Stimulated activated CD8-positive, alpha-beta memory T cell treated with anti-CD3 and anti-CD28 coated beads, Interleukin-15, amount 100 ng/mL, for 24 hours (primary cell): ENCODE measurements around the gene FBXO11.
A peak's percentile ranks its signal among the peaks of the same experiment; 100 is the strongest.

Experiments
- DNase-seq: peaks from one replicate; pipeline ENCODE4 v3.0.0-alpha.2; 2020; ENCODE audit warnings: low read depth

Gene FBXO11

DNA sequence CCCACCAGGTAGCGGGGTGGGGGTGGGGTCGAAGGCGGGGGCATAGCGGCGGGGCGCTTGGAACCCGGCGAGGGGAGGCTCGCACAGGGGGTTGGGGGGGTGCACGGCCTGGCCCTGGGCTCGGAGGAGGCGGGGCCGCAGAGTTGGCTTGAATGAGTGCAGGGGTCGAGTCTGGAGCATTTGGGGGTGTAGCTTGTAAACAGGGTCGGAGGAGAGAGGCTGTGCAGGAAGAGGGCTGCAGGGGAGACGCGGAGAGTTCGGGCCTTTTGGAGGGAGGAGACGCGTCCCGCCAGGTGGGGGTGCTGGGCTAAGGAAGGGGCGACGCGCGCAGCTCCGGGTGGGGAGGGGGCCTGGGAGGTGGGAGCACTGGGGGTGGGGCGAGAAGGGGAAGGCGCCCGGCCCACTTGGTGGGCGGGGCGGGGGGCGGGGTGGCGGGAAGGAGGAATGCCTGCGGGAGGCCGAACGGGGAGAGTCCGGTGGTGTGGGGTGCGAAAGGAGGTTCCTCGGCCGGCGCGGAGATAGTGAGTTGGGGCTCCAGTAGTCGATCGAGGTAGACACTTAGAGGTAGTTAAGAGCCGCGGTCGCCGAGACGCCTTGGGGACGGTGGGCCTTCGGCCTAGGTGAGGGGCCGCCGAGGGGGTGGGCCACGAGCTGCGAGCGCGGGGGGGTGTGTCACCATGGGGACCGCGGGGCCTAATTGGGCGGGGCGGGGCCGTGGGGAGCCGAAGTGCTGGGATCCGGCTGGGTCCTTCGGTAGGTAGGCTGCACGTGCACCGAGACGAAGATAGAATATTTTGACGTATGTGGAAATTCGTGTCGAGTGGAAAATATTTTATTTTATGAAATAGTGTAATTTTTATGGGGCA, 122.6 kb downstream of the FBXO11 start:
- peak; percentile 33 for DNase-seq

DNA sequence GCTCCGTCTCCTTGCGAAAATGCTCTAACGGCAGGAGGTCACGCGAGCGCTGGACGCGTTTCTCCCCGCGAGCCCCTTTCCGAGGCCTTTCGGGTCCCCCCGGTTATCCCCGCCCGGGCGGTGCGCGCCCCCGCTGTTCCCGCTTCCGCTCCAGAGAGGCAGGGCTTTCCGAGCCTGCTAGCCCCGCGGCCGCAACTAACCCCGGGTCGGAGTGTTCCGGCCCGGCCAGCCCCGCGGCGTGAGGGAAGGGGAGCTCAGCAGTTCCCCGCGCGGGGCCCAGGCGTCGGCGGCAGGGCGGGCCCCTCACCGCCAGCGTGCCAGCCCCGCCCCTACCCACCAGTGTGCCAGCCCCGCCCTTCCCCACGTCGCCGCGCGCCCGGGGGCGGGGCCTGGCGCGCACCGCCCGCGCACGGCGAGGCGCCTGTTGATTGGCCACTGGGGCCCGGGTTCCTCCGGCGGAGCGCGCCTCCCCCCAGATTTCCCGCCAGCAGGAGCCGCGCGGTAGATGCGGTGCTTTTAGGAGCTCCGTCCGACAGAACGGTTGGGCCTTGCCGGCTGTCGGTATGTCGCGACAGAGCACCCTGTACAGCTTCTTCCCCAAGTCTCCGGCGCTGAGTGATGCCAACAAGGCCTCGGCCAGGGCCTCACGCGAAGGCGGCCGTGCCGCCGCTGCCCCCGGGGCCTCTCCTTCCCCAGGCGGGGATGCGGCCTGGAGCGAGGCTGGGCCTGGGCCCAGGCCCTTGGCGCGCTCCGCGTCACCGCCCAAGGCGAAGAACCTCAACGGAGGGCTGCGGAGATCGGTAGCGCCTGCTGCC, 123.4 kb downstream of the FBXO11 start, which contains the start of gene MSH6:
Gene MSH6, plus strand, starts transcription at position 475 of the 815 bp plus-strand sequence. Its CDS starts 89 bp downstream, at position 564.
- DNase-seq = peak; percentile 76

GRCh38 chr2:47782381-47782670, 124.0 kb downstream of the FBXO11 start:
- no peak for DNase-seq

GRCh38 chr2:47779426-47779790, 126.9 kb downstream of the FBXO11 start:
- DNase-seq = no peak

DNA sequence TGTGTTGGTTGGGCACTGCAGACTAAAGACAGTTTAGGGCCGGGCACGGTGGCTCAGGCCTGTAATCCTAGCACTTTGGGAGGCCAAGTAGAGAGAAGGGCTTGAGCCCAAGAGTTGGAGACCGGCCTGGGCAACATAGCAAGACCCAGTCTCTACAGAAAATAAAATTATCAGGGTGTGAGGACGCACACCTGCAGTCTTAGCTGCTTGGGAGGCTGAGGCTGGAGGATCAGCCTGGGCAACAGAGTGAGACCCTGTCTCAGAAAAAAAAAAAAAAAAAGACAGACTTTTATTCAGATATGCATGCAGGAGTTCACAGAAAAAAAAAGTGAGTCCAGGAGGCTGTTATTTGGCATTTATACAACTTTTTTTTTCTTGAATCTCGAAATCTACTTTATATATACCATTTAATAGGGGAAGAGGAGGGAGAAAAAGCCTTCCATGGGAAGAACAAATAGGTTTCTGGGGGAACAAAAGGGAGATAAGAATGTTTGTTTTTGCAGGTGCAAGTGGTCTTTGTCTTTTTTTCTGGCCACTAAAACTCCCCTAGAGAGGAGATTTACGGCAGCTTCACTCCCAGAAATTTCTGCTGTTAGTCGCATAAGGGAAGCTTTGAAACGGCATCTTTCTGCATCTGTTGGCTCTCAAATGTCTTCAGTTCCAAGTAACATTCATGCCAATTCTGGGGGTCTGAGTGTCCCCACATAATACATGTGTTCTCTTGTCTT, 127.4 kb downstream of the FBXO11 start:
- DNase-seq = no peak

- DNase-seq = no peak
Measured at GRCh38 chr2:47777277-47777937, 128.9 kb downstream of the FBXO11 start.

GRCh38 chr2:47774567-47774966, 131.7 kb downstream of the FBXO11 start:
- no peak for DNase-seq

- DNase-seq = no peak
Measured at GRCh38 chr2:47772343-47772742, 134.0 kb downstream of the FBXO11 start.

DNA sequence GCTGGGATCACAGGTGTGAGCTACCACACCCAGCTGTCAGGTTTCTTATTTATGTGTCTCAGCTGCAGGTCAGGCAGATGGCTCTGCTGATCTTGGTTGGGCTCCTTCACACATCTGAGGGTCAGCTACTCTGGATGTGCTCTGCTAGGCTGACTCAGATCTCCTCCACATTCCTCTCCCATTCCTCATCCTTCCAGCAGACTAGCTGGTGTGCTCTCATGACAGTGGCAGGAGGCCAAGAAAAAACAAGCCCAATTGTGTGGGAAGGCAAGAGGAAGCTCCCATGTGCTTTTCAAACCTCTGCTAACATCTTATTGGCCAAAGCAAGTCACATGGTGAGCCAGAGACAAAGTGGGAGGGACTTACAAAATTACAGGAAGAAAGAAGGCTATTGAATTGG, 135.1 kb downstream of the FBXO11 start:
- DNase-seq = no peak

- no peak for DNase-seq
Measured at GRCh38 chr2:47769318-47769717, 137.0 kb downstream of the FBXO11 start.

GRCh38 chr2:47767880-47768609, 138.3 kb downstream of the FBXO11 start:
- peak; percentile 76 for DNase-seq

DNA sequence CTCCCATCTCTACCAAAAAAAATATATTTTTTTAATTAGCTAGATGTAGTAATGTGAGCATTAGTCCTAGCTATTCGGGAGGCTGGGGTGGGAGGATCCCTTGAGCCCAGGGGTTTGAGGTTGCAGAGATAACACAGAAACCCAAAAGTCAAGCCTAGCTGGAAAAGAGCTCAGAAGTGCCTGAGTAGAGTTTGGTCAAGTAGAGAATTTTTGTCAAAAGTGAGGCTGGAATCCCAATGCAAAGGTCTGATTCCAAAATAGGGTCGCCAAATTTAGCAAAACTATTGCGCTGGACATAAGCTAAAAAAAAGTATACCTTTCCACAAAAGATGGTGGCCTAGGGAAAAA, 138.8 kb downstream of the FBXO11 start:
- no peak for DNase-seq

GRCh38 chr2:47751856-47752414, 154.4 kb downstream of the FBXO11 start:
- DNase-seq = no peak

GRCh38 chr2:47747878-47748277, 158.4 kb downstream of the FBXO11 start:
- no peak for DNase-seq

- no peak for DNase-seq
Measured at GRCh38 chr2:47744074-47744473, 162.2 kb downstream of the FBXO11 start.

DNA sequence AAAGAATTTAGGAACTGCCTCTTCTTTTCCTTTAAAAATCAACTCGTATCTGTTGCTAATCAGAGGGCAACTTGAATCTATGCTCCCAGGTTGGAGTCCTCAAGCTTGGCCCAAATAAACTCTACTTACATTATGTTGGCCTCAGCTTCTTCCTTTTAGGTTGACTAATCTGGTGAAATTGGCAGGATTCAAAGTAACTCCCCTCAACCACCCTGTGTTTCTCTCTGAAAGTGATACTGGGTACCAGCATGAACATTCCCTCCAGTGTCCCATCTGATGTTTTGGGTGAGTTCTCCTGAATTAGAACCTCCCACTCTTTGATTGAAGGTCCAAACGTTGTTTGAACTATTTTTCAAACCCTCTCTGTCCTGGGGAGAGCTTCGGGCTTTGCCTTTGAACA, 164.7 kb downstream of the FBXO11 start:
- DNase-seq = no peak

GRCh38 chr2:47741101-47741500, 165.2 kb downstream of the FBXO11 start:
- no peak for DNase-seq
